Endometrial microvascular endothelial cells (primary cell): Measurements from ENCODE around the gene ZNF358. TPM values are rescaled to one million over a fixed set of nuclear protein-coding genes. Genes with fewer than 3 reads are reported as not detected.

Experiments used
- in situ Hi-C: cut with HindIII; loops from 2 replicates; pipeline ENCODE4 v1.10.0; 2017; ENCODE audit warnings: low sequenced_read_pairs, low pct_unique_long_range_greater_than_20kb; ENCODE audit errors: inconsistent ontology term
- total RNA-seq: library from RNA; depleted of rRNA; stranded (reverse); fragments of >200 nt; gene quantifications from one replicate; pipeline ENCODE4 v1.2.3, GENCODE V29; 2015; ENCODE audit errors: inconsistent ontology term

Gene ZNF358
- total RNA-seq, 1 donor from 2014 or later: 25.4 TPM

DNA sequence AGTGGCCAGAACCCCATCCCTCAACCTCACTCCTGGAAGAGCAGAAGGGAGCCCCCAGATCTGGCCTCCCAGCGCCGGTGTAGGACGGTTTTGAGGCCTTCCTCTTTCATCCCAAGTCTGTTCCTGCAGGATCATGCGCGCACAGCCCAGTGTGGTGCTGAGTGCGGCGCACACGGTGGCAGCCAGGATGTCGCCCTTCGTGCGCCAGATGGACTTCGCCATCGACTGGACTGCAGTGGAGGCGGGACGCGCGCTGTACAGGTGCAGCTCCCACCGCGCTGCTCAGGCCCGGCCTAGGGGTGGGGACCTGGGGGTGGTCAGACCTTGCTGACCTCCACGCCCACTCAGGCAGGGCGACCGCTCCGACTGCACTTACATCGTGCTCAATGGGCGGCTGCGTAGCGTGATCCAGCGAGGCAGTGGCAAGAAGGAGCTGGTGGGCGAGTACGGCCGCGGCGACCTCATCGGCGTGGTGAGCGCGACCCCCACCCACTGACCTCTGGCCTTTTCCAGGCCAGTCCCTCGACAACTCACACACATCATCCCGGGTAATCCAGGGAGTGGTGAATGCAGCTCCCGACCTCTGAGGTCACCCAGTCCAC lies 34.4 kb downstream of the ZNF358 start:
- in situ Hi-C loops: no loop called here

DNA sequence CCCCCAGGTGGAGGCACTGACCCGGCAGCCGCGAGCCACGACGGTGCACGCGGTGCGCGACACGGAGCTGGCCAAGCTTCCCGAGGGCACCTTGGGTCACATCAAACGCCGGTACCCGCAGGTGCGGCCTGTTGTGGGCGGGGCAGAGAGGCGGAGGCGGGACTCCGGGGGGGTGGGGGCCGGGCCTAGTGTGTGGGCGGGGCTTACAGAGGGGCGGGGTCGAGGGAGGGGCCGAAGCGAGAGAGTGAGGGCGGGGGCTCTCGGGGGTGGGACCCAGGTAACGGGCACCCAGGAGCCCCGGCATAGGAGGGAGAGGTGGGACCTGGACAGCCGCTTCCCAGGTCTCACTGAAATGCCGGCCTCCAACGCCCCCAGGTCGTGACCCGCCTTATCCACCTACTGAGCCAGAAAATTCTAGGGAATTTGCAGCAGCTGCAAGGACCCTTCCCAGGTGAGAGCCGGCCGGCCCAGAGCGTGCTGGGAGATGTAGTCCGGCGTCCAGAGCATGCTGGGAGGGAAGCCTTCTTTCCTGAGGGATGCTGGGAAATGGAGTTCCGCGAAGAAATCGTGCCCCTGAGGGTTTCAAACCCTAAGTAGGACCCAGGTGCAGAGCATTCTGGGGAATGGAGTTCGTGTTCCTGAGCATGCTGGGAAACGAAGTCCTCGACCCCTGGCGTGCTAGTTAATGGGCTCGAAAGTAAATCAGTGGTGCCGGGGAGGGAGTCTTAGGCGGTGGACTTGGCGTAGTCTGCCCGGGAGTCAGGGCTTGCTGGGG lies 35.3 kb downstream of the ZNF358 start:
- in situ Hi-C loops: no loop called here

DNA sequence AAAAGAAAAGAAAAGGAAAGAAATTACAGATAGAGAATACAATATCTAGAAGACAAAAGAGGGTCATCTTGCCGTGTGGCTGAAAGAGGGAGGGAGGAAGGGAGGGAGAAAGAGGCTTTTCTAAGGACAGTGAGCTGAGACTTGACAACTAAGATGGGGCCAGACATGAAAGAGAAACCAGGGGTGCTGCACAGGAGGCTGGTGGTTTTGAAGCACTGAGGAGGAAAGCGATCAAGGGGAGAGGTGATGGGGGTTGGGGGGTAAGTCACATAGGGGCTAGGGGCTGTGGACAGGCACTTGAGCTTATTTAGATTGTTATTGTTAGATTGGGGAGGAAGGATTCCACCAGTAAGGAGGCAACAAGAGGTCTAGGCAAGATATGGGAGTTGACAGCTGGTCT lies 36.9 kb downstream of the ZNF358 start:
- in situ Hi-C loops: no loop called here

DNA sequence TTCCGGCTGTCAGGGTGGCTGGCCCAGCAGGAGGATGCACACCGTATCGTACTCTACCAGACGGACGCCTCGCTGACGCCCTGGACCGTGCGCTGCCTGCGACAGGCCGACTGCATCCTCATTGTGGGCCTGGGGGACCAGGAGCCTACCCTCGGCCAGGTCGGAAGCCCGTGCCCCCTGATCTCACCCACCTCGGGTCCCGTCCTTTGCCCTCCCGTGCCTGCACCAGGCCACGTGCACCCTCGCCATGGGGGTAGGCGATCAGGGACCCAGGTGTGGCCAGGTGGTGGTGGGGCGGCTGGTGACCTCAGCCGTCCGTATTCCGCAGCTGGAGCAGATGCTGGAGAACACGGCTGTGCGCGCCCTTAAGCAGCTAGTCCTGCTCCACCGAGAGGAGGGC lies 38.7 kb downstream of the ZNF358 start:
- in situ Hi-C loops: no loop called here

DNA sequence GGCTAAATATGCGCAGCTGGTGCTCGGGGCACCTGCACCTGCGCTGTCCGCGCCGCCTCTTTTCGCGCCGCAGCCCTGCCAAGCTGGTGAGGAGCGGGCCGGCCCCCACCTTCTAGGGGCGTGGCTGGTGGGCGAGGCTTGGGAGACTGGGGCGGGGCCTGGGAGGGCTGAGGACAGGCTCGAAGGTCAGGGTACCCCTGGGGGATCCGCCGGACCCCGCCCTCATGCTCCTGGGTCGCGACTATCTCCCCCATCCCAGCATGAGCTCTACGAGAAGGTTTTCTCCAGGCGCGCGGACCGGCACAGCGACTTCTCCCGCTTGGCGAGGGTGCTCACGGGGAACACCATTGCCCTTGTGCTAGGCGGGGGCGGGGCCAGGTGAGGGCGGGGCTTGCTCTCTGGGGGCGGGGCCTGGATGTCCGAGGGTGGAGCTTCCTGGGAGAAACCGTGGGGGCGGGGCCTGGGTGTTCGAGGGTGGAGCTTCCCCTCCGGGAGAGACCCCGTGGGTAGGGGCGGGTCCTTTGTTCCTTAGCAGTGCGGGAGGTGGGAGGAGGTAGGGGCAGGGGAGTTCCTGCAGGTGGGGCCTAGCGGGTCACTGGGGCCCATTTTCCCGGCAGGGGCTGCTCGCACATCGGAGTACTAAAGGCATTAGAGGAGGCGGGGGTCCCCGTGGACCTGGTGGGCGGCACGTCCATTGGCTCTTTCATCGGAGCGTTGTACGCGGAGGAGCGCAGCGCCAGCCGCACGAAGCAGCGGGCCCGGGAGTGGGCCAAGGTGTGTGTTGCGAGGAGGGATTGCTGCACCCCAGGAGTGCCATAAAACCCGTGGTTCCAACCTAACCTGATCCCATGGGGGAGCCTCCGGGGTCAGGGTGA lies 39.3 kb downstream of the ZNF358 start:
- in situ Hi-C loops: no loop called here

DNA sequence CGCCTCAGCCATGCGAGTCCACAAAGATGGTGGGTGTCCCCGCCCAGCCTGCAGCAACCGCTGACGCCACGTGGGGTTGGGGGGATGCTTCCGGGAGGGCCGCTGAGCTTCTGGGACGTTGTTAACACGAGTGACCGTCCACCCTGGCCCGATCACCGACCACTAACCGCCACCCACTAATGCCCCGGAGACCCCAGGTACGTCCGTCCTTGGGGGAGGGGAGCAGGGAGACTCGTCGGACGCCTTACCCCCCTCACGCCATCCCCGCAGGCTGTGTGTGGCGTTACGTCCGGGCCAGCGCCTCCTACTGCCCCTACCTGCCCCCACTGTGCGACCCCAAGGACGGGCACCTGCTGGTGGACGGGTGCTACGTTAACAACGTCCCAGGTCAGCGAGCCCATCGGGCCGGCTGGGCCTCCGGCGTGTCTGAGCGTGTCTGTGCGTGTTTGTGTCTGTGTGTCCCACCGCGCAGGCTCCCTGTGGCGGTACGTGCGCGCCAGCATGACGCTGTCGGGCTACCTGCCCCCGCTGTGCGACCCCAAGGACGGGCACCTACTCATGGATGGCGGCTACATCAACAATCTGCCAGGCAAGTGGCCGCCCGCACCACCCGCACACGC lies 40.9 kb downstream of the ZNF358 start:
- in situ Hi-C loops: no loop called here

DNA sequence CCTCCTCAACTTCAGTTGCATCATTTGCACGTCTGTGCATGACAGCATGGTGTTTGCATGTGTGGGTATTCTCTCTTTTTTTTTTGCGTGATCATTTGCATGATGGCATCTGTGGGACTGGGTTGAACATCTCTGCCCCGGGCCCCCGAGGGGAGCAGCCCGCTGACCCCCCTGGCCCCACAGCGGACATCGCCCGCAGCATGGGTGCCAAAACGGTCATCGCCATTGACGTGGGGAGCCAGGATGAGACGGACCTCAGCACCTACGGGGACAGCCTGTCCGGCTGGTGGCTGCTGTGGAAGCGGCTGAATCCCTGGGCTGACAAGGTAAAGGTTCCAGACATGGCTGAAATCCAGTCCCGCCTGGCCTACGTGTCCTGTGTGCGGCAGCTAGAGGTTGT lies 42.8 kb downstream of the ZNF358 start:
- in situ Hi-C loops: no loop called here

DNA sequence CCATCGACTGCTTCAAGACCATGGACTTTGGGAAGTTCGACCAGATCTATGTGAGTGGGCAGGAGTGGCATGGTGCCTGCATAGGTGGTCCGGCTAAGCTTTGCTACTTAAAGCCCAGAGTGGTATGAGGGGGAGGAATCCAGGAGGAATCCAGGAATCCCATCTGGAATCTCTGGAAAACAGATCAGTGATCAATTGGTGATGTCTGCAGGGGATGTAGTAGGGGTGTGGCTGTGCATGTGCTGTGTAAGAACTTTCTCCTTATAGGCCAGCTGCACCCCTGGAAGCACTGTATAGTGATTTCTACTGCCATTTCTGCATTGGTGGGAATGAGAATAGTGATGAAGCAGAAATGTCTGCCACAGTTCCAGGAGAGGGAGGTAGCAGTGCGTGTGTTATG lies 43.2 kb downstream of the ZNF358 start:
- in situ Hi-C loops: no loop called here

DNA sequence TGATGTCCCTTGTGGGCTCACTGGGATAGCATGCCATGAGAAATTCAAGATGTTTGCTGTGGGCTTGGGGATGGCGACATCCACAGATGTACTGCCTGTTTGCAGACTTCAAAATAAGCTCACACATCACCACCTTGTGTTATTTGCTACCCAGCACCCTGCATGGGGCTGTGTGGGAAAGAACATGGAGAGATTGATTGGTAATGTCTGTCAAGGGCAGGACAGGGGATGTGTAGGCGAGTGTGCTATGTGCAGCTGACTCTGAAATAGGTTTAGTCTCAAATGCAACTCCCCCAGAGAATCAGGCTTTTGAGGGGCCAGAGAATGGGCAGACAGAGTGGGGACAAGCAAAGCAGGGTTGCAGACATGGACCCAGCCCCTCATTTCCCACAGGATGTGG lies 44.4 kb downstream of the ZNF358 start:
- in situ Hi-C loops: no loop called here

DNA sequence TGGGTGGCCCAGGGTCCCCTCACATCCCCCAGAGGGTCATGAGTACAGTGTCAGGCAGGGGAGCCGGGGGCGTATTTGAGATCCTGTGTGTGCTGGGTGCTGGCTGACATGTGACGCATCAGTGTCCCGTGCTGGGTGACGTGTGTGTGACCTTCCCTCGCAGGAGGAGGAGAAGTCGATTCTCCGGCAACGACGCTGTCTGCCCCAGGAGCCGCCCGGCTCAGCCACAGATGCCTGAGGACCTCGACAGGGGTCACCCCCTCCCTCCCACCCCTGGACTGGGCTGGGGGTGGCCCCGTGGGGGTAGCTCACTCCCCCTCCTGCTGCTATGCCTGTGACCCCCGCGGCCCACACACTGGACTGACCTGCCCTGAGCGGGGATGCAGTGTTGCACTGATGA lies 45.4 kb downstream of the ZNF358 start:
- in situ Hi-C loops: no loop called here

DNA sequence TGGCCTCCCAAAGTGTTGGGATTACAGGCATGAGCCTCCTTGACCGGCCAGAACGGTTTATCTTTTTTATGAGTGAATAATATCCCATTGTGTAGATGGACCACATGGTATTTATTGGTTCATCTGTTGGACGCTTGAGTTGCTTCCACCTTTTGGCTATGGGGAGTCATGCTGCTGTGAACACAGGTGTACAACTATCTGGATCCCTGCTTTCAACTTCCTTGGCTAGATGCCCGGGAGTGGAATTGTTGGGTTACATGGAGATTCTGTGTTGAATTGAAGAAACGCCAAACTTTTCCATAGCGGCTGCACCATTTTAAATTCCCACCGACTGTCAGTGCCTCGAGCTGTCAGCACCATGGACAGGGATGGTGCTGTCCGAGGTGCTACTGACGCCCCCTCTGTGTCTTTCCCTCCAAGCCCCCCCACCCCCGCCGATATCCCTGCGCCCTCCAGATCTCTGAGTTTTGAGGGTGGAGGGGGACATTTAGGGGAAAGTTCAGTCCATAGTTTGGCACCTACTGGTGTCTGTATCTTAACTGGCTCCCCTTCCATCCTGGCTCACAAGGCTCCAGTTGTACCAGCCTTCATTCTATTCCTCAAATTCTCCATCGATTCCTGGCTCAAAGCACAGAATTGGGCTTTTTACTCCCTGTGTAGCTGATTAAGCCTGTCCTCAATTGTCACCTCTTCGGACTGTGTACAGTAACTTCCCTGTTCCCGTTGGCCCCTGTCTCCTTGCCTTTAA lies 46.9 kb downstream of the ZNF358 start:
- in situ Hi-C loops: no loop called here

DNA sequence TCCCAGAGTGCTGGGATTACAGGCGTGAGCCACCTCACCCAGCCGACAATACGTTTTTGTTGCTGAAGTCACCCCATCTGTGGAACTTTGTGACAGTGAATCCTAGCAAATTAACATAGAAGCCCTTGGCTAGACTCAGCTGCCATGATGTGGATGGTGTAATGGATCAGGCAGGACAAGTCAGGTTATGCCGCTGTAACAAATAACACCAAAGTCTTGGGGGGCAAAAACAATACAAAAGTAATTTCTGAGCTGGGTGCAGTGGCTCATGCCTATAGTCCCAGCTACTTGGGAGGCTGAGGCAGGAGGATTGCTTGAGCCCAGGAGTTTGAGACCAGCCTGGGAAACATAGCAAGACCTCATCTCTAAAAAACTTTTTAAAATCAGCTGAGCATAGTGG lies 49.0 kb downstream of the ZNF358 start:
- in situ Hi-C loops: no loop called here

DNA sequence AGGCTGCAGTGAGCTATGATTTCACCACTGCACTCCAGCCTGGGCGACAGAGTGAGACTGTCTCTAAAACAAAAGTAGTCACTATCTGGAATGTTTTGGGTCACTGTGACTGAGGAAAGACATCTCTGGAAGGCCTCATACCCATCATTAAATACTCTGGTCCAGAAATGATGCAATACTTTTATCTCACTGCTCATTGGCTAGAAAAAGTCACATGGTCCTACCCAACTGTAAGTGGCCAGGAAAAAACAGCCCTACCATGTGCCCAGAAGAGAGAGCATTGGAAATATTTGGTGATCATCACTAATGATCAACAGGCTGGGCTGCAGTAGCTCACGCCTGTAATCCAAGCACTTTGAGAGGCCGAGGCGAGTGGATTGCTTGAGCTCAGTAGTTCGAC lies 49.4 kb downstream of the ZNF358 start:
- in situ Hi-C loops: no loop called here

Other genes with a start within 250 kb of the ZNF358 start
- gene INSR, start 221.7 kb upstream of the ZNF358 start, total RNA-seq: 9.5 TPM
- 32.9 TPM for gene ARHGEF18, start 167.2 kb upstream of the ZNF358 start, total RNA-seq
- 0.84 TPM for gene PEX11G, start 27.1 kb upstream of the ZNF358 start, total RNA-seq
- 4.6 TPM for gene MCOLN1, start 6.5 kb downstream of the ZNF358 start, total RNA-seq
- gene PNPLA6, start 19.6 kb downstream of the ZNF358 start, total RNA-seq: 180 TPM
- gene CAMSAP3, start 79.8 kb downstream of the ZNF358 start, total RNA-seq: not detected
- gene XAB2, start 113.4 kb downstream of the ZNF358 start, total RNA-seq: 39.7 TPM
- 16.0 TPM for gene PET100, start 113.7 kb downstream of the ZNF358 start, total RNA-seq
- not detected for gene PCP2, start 117.6 kb downstream of the ZNF358 start, total RNA-seq
- 29.8 TPM for gene STXBP2, start 121.0 kb downstream of the ZNF358 start, total RNA-seq
- not detected for gene RETN, start 152.9 kb downstream of the ZNF358 start, total RNA-seq
- not detected for gene MCEMP1, start 161.0 kb downstream of the ZNF358 start, total RNA-seq
- gene TRAPPC5, start 164.7 kb downstream of the ZNF358 start, total RNA-seq: 81.6 TPM
- gene FCER2, start 186.0 kb downstream of the ZNF358 start, total RNA-seq: not detected
- gene CLEC4G, start 216.0 kb downstream of the ZNF358 start, total RNA-seq: not detected
- gene CD209, start 231.4 kb downstream of the ZNF358 start, total RNA-seq: not detected
- not detected for gene CLEC4M, start 247.1 kb downstream of the ZNF358 start, total RNA-seq